HG02798 (cell line): ENCODE measurements around the gene CGB7.

Experiments used
- ATAC-seq: cut with Tn5 transposase; IDR thresholded peaks from one replicate; pipeline ENCODE4 v1.9.1; 2021; ENCODE audit warnings: mild to moderate bottlenecking; ENCODE audit not compliant: unreplicated experiment, poor library complexity

The CGB7 gene

DNA sequence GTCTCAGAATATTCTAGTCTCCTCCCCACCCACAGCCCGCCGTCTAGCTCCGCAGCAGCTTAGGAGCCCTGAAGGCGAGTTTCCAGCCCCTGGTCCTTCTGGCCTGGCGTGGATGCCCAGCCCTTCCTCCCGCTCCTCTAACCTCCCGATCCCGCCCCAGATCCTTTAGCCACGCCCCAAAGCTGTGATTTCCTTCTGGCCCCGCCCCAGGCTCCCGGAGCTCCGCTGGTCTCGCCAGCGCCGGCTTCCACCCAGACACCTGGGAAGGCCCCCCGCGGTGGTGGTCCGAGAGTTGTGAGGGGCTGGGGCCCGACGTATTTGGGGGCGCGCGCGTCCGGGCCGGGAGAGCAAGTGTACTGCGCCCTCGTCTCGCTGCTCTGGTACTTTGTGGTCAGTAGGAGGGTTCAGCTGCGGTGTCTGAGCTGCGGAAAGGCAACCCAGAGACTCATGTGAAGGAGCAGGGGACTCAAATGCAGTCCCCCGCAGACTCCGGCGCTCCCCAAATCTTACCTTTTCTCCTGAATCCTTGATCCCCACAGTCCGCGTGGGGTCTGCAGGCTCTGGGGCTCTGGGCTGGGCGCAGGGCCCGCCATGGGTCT lies at the start of gene CGB7:
Gene CGB7 (minus strand): TSS at position 114 of the 599 bp plus-strand sequence. CDS start 2,374 bp downstream, outside the sequence.
- no peak for ATAC-seq

DNA sequence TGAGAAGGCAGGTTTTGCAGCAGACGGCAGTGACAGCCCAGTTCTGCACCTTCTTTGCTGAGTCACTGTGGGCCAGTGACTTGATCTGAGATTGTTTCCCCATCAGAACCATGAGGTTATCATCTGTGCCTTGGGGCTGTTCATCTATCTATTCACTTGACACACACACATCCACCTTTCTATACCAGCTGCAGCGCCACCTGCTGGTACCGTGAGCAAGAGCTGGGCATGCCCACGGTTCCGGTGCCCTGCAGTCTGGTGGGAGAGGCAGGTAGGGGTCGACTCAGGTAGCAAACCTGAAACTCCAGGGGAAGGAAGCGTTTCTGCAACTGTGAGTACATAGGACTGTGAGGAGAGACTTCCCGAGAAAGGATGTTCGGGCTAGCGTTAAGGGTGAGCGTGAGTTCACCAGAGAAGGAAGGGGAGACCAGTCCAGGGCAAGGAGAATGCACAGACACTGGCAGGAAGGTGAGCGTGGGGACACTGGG lies 49.1 kb upstream of the CGB7 start:
- no peak for ATAC-seq

DNA sequence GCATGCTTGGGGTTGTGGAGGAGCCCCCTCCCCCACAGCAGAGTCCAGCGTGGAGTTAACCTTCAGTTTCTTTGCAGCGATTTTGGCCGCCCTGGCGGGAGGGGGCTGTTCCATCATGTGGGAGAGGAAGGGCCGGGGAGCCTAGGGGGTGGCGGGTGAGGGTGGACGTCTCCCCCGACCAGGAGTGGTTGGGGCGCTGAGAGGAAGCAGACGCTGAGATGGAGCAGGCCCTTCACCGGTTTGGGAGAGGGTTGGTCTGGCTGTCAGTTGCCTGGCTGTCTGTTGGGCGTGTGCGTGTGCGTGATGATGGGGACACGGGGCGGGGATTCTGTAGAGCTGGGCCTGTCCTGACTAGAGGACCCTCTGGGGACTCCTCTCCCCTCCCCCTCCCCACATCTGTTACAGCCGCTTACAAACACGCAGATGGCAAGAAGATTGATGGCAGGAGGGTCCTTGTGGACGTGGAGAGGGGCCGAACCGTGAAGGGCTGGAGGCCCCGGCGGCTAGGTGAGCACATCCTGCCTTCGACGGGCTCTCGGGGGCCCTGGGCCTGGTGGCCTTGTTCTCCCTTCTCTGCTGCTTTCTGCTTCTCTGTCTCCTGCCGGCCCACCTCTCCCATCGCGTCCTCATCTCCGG lies 46.8 kb upstream of the CGB7 start:
- ATAC-seq, result no peak

DNA sequence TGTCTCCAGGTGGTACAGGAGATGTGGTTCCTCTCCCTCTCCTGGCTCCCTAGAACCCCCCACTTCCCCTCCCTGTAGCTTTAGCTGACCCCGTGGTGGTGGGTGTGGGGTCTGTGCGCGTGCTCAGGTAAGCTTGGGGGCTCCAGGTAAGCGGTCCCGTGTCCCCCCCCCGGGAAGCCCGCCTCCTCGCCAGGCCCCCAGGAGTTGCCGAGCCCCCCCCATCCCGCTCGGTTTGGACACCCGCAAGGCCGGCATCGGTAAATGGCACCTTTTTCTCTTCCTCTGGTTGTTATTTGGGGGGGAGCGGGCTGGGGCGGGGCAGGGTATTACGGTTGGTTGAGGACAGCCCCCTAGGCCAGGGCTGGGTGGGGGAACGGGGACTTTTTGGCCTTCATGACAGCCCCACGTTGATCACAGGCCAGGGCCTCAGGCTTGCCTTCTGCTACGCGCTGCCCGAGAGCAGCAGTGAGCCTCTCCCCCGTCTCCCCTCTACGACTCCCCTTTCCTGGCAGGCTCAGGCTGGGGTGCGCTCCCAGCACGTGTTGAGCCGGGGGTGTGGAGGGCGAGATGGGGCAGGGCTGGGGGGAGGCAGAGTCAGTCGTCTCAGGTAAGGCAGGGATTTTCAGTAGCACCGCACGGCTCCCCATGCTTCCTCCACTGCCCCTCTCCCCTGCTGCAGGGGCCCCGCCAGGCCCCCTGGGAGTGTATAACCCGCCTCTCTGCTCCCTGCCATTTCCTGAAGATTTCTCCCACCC lies 46.0 kb upstream of the CGB7 start:
- ATAC-seq, result no peak

DNA sequence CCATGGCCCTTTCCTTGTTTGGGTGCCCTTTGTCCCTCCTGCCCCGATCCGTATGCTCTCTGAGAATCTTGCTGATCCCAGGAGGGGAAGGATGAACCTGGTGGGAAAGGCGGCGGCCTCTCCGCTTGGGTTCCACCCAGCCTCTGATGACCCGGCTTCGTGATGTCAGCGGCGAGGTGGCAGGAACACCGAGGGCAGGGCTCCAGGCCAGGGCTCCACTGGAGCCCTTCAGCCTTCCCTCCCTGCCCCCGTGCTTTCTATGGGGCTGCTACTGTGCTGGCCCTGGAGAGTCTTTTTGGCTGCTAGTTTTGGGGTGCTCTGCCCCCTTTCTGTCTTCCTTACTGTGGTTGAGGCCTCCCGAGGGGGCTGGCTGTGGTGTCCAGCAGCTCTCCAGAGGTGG lies 44.8 kb upstream of the CGB7 start:
- no peak for ATAC-seq

DNA sequence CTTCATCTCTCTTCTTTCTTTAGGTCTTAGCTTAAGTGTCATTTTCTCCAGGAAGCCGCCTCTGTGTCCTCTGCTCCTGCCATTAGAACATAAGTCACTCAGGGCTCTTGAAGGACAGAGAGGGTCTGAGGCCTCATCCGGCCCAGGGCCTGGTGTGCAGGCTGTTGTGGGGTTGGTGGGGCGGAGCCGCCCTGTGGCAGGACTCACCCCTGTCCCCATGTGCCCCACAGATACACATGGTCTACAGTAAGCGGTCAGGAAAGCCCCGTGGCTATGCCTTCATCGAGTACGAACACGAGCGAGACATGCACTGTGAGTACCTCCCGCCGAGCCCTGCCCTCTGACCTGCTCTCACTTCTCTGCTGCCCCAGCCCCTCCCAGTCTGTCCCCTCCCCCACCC lies 43.6 kb upstream of the CGB7 start:
- no peak for ATAC-seq

DNA sequence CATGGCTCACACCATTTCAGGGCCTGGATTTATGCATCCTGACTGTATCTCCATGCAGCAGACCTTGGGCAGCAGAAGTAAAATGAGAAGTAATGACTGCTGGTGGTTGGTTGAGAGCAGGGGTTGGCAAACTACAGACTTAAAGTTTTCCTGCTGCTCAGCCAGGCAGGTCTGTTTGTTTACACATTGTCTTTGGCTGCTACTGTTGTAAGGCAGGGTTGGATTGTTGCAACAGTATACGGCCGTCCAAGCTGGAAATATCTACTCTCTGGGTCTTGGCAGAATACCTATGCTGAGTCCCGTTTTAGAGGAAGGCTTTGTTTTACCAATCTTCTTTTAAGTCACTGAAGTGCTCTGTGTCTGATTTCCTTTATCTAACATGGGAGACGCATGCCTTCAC lies 41.2 kb upstream of the CGB7 start:
- ATAC-seq, result no peak

DNA sequence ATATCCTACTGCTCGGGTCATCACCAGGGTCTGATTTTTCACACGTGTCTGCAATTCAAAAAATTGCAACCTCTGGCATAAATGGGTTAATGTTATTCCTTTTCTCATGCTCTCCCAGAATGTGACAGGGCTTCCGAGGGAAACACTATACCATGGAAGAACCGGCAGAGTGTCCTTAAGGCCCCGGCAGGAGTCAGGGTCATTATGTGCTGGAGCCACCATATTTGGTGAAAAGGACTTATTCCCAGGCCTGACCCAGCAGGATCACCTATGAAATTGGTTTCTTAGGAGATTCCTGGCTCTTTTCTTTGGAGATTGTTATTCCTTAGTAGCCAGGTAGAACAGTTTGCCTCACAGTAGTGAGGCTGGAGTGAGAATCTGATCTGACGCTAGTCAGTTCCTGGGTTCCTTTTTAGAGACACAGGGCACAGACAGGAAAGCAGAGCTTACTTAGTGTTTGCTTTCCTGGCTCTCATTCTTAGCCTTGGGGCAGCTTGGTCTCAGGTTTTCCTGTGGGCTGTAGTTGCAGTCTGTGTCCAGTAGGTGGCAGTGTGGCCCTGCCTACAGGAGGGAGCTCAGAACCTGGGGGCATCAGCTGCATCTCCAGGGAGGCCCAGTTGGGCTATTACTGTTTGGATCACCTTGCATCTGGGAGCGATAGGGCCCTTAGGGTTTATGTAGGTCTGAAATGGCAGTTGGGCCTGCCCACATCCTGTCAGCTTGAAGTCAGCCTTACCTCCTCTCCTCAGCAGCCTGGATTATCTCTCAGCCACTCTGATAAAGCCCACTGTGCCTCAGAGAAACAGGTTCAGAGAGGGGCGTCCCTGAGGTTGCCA lies 40.1 kb upstream of the CGB7 start:
- ATAC-seq, result no peak

DNA sequence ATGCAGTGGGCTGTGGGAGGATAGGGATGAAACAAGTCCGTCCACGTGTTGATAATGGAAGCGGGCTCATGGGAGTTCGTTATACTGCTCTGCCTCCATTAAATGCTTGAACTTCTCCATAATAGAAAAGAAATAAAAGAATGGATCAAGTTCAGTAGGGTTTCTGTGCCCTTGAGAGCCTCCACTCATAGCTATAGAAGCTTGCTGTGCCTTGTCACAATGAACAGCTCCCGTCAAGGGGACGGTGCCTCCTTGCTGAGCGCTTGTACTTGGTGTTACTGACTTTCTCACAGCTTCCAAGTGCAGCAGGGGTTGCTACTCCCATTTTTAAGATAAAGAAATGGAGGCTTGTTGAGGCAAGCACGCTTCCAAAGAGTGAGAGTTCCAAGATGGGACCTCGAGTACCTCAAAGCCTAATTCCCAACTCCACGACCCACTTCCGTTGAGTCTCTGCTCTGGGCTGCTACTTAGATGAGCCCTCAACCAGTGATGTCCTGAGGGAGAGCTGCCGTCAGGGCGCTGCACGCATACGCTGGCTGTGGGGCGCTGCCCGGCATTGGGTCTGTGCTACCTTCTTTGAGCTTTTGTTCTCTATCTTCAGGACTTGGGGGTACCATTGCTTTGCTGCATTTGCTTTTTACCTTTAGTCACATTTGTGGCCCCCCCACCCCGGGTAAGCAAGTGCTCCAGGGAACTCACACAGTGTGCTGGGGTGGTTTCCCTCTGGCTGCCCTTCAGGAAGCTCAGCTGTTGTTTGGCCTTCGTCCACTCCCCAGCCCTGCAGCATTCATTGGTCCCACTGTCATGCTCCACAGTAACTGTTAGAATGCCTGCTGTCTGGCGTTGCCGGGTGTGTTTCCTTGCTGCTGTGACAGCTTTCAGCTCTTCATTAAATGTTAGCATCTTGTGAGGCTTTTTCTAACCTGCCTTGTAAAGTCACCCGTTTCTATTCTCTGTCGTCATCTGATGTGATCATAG lies 37.2 kb upstream of the CGB7 start:
- no peak for ATAC-seq

DNA sequence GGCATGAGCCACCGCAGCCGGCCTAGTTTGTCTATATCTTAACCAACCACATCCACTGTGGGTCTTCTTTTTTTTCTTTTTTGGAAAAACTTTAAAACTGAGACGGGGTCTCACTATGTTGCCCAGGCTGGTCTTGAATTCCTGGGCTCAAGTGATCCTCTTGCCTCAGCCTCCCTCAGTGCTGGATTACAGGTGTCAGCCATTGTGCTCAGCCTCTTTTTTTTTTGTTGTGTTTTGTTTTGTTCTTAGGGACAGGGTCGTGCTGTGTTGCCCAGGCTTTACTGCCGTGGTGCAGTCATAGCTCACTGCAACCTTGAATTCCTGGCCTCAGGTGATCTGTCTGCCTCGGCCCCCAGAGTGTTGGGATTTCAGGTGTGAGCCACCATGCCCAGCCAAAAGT lies 35.1 kb upstream of the CGB7 start:
- ATAC-seq, result no peak

DNA sequence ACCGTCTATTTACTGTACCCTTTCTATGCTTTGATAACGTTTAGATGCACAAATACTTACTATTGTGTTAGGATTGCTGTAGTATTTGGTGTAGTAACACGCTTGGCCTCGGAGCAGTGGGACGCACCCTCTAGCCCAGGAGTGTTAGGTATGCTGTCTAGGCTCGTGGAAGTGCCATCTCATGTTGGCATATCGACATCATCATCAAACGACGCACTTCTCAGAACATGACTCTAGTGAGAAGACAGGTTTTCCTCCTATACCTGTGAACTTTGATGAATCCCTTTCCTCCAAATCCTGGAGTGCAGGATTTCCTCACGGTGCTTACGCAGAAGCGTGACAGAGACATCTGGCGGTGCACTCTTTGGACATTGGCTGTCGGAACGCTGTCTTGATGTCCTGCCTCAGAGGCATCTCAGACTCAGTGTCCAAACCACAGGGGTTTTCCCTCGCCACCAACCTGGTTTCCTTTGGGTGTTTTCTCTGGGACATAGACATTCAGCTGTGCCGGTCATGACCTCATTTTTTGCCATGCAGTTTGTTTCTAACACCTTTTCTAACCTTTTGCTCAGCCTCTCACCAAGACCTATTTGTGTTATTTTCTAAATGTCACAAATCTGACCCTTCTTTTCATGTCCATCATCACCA lies 34.0 kb upstream of the CGB7 start:
- ATAC-seq, result no peak

DNA sequence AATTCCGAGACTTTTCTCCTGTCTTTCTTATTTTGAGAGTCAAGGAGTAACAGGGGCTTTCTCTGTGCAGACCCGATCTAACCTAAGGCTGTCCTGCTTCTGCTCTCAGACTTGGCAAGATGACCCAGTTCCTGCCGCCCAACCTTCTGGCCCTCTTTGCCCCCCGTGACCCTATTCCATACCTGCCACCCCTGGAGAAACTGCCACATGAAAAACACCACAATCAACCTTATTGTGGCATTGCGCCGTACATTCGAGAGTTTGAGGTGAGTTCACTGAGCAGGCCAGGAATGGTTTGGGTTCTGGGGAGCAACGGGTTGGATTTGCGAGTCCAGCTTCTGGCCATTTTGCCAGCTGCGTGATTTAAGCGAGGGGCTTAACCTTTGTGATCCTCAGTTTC lies 28.7 kb upstream of the CGB7 start:
- no peak for ATAC-seq

DNA sequence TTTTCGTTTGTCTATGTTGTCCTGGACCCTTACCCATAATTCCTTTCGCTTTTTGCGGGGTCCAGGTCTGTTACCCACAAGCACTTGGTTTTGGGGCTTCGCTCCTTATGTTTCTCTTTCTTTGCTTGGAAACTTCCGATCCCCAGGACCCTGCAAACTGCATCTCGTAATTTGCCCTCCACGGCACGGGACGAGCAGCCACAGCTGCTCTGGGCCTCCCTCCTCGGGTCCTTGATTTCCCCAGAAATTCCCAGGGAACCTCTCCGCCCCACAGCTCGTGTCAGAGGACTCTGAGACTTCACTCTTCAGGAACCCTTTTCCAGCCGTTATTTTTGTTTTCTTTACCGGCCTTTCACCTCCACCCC lies 28.3 kb upstream of the CGB7 start:
- ATAC-seq, result no peak

DNA sequence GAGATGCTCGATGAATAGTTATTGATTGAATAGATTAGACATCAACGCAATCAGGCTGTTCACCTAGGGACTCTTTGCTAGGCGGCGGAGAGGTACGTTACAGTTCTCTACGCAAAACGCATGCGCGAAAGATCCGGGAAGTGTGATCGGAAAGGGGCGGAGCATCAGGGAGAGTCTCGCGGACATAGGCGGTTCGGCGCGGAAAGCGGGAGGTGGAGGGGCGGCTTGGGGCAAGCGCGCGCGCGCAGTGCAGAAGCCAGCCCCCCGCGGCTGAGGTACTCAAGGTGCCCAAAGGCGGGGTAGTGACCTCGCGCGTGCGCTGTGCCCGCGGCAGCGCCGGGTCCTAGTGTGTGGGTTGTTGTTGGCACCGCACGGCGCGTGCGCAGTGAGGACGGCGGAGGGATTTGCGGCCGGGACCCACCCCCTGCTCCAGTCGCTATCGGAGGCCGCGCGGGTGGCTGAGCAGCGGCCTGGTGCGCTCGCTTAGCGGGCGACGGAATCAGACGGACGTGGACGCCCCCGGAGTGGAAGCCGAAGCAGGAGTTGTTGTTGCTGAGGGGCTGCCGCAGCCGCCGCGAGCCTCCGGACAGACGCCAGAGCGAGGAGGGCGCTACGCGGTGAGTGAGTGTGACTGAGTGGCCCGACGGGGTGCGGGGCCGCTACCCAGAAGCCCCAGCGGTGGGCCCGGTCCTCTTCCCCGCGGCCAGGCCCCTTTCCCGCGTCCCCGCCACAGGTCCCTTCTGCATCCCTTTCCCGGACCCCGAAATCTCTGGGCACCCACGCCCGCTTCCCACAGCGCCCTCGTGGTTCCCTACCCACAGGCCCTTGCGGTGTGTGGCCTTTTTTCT lies 27.7 kb upstream of the CGB7 start, which contains the start of gene SNRNP70:
Gene SNRNP70 (plus strand): TSS at position 432 of the 848 bp plus-strand sequence. CDS start 964 bp downstream, outside the sequence.
- peak; percentile 96 for ATAC-seq

DNA sequence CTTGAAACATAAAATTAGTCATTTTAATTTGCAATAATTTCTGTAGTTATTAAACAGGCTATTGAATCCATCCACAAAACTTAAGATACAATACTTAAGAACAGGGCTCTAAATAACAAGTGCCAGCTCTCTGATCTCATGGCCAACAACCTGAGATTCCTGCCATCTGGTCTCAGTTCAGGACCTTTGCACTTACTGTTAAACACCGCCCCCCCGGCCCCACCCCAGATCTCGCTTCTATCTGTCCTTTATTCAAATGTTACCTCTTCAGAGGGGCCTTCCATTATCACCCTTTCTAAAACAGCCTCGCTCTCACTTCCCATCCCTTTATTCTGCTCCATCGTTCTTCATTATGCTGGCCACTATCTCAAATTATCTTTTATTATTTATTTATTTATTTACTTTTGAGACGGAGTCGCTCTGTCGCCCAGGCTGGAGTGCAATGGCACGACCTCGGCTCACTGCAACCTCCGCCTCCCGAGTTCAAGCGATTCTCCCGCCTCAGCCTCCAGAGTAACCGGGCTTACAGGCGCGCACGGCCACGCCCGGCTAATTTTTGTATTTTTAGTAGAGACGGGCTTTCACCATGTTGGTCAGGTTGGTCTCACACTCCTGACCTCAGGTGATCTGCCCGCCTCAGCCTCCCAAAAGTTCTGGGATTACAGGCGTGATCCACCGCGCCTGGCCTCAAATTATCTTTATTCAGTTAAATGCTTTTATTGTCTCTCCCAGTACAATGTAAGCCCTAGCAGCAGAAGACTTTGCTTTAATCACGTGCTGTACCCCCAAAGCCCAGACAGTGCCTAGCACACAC lies 26.9 kb upstream of the CGB7 start:
- ATAC-seq, result no peak

DNA sequence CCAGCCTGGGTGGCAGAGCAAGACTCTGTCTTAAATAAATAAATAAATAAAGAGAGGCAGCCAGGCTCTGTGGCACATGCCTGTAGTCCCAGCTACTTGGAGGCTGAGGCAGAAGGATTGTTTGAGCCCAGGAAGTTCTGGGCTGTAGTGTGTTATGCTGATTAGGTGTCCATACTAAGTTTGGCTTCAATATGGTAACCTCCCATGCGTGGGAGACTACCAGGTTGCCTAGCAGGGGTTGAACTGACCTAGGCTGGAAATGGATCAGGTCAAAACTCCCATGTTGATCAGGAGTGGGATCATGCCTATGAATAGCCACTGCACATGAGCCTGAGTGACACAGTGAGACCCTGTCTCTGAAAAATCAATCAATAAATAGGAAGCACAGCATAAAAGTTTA lies 23.7 kb upstream of the CGB7 start:
- ATAC-seq, result no peak

DNA sequence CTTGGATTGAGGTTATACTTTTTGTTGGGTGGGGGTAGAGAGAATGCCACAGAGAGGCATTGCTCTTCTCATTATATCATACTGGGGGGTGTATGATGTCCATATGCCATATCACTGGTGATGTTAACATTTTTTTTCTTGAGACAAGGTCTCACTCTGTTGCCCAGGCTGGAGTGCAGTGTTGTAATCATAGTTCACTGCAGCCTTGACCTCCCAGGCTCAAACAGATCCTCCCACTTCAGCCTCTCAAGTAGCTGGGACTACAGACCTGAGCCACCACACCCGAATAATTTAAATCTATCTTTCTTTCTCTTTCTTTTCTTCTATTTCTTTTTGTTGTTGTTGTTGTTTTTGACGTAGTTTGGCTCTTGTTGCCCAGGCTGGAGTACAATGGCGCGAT lies 22.8 kb upstream of the CGB7 start:
- ATAC-seq, result no peak
